Keratinocyte (primary cell): ENCODE measurements around the gene CLSTN2. TPM values are rescaled to one million over a fixed set of nuclear protein-coding genes. Genes with fewer than 3 reads are reported as not detected.

Source experiments
- DNase-seq: peaks from one replicate; pipeline ENCODE4 v3.0.0-alpha.2; 2011; ENCODE audit warnings: low read depth, missing footprints, low spot score
- FAIRE-seq: peaks from 2 replicates; lab custom pipeline; 2011; peaks lifted over from hg19 to GRCh38; lab: Jason Lieb, UNC
- H2AFZ ChIP-seq: 2 replicates; pipeline ENCODE4 v1.6.0; 2012; ENCODE audit warnings: low read length, control low read depth, inconsistent platforms; ENCODE audit not compliant: control insufficient read depth
- H3K27ac ChIP-seq: 2 replicates; pipeline ENCODE4 v1.5.1; 2011; ENCODE audit warnings: low read length; ENCODE audit not compliant: control insufficient read depth, insufficient read depth
- H3K27me3 ChIP-seq: 3 replicates; pipeline ENCODE4 v1.6.0; 2011; ENCODE audit warnings: low read length; ENCODE audit not compliant: control insufficient read depth, insufficient read depth; ENCODE audit errors: extremely low read depth
- H3K36me3 ChIP-seq, 2 experiments: 2 replicates in 1 of 2; 3 replicates in 1 of 2; pipeline ENCODE4 v1.5.1; 2011; ENCODE audit warnings: low read length in 2 of 2, mild to moderate bottlenecking in 1 of 2; ENCODE audit not compliant: control insufficient read depth in 2 of 2, insufficient read depth in 2 of 2; ENCODE audit errors: extremely low read depth in 1 of 2
- H3K4me1 ChIP-seq: 3 replicates; pipeline ENCODE4 v1.5.1; 2011; ENCODE audit warnings: low read length; ENCODE audit not compliant: control insufficient read depth, insufficient read depth; ENCODE audit errors: extremely low read depth
- H3K4me2 ChIP-seq: 3 replicates; pipeline ENCODE4 v1.6.0; 2011; ENCODE audit warnings: low read depth, low read length; ENCODE audit not compliant: control insufficient read depth, insufficient read depth; ENCODE audit errors: extremely low read depth
- H3K4me3 ChIP-seq, 3 experiments: fragments of 200-600 bp in 1 of 3; sonication (generic) in 1 of 3; 2 replicates in 2 of 3; 3 replicates in 1 of 3; pipeline ENCODE4 v1.5.1; 2011 to 2016; ENCODE audit warnings: low read length in 3 of 3, mild to moderate bottlenecking in 3 of 3, control low read depth in 2 of 3, inconsistent platforms in 1 of 3, low read depth in 1 of 3, mixed read lengths in 1 of 3, mixed run types in 1 of 3, moderate library complexity in 1 of 3; ENCODE audit not compliant: control insufficient read depth in 2 of 3, insufficient read depth in 2 of 3; ENCODE audit errors: extremely low read depth in 1 of 3
- H3K79me2 ChIP-seq: 2 replicates; pipeline ENCODE4 v1.6.0; 2012; ENCODE audit warnings: low read length; ENCODE audit not compliant: control insufficient read depth, insufficient read depth
- H3K9ac ChIP-seq: 3 replicates; pipeline ENCODE4 v1.6.0; 2011; ENCODE audit warnings: low read length; ENCODE audit not compliant: control insufficient read depth, insufficient read depth; ENCODE audit errors: extremely low read depth
- H3K9me1 ChIP-seq: 3 replicates; pipeline ENCODE4 v1.6.0; 2011; ENCODE audit warnings: low read length; ENCODE audit not compliant: control insufficient read depth, insufficient read depth; ENCODE audit errors: extremely low read depth
- H3K9me3 ChIP-seq: 2 replicates; pipeline ENCODE4 v1.5.1; 2012; ENCODE audit warnings: low read depth, low read length; ENCODE audit not compliant: control insufficient read depth
- H4K20me1 ChIP-seq: 3 replicates; pipeline ENCODE4 v1.6.0; 2011; ENCODE audit warnings: low read length; ENCODE audit not compliant: control insufficient read depth, insufficient read depth; ENCODE audit errors: extremely low read depth
- CTCF ChIP-seq, 3 experiments: IDR thresholded peaks in 1 of 3; conservative IDR thresholded peaks in 1 of 3; optimal IDR thresholded peaks in 1 of 3; 2 replicates in 2 of 3; 3 replicates in 1 of 3; pipeline versions ENCODE3 to v1.5.1; 2011; ENCODE audit warnings: low read length in 3 of 3, mild to moderate bottlenecking in 3 of 3, moderate library complexity in 2 of 3, control low read depth in 1 of 3, inconsistent platforms in 1 of 3; ENCODE audit not compliant: insufficient read depth in 2 of 3; ENCODE audit errors: extremely low read depth in 1 of 3
- EZH2 ChIP-seq: IDR thresholded peaks from one replicate; pipeline ENCODE4 v1.6.1; 2012; ENCODE audit warnings: inconsistent platforms, mild to moderate bottlenecking, low read length, moderate library complexity
- dilution Hi-C: fragments of 300-500 bp; cut with MboI; formaldehyde crosslinking; loops from one replicate; pipeline ENCODE4 v1.7.0; 2020; ENCODE audit warnings: low sequenced_read_pairs; ENCODE audit not compliant: extremely low pct_ligation_motif_present
- polyA plus RNA-seq, 5 experiments: library from polyadenylated mRNA; depleted of rRNA in 3 of 5; stranded (reverse) in 3 of 5; stranded (forward) in 1 of 5; unstranded in 1 of 5; fragments of >200 nt; gene quantifications; 1 replicate in 1 of 5; 2 replicates in 3 of 5; 3 replicates in 1 of 5; pipeline versions ENCODE4 v1.2.1 to v1.2.3, GENCODE V29; 2011 to 2012; ENCODE audit warnings: missing spikeins in 2 of 5, low read depth in 1 of 5, low replicate concordance in 1 of 5

CLSTN2 gene
- polyA plus RNA-seq, 1 donor (not counting 4 experiments of a cell fraction or from before 2014, with no cell fraction given), result 0.09 TPM

GRCh38 chr3:140570602-140571001 lies 635.6 kb downstream of the CLSTN2 start:
- no peak overlapping the region for H2AFZ ChIP-seq
- H3K9ac ChIP-seq, result no peak overlapping the region
- no peak overlapping the region for H3K4me2 ChIP-seq
- TF ChIP-seq EZH2 (no peak), CTCF (optimal IDR thresholded peaks at IDR 0.05 in 1 of 3, IDR thresholded peaks at IDR 0.05 in 1 of 3, conservative IDR thresholded peaks at IDR 0.05 in 1 of 3; ENCODE audit: extremely low read depth in 1 of 3, insufficient read depth in 2 of 3, low read length in 3 of 3) (no peak)
- H3K4me1 ChIP-seq, result no peaks in the 10 kb centered on the region
- H3K4me3 ChIP-seq, result no peak overlapping the region
- dilution Hi-C loops, result no loop called here
- no peaks in the 10 kb centered on the region for H3K79me2 ChIP-seq
- FAIRE-seq, result no peak
- no peaks in the 10 kb centered on the region for H3K9me1 ChIP-seq
- H3K27me3 ChIP-seq, result peaks cover 3% of the 10 kb centered on the region
- no peak for DNase-seq
- H4K20me1 ChIP-seq, result no peaks in the 10 kb centered on the region
- no peak overlapping the region for H3K27ac ChIP-seq
- no peaks in the 10 kb centered on the region for H3K36me3 ChIP-seq
- H3K9me3 ChIP-seq, result no peaks in the 10 kb centered on the region

- Histone ChIP-seq H3K79me2 (no peaks in the 10 kb centered on the region), H4K20me1 (no peaks in the 10 kb centered on the region), H3K27me3 (peaks cover 3% of the 10 kb centered on the region), H2AFZ (no peak overlapping the region), H3K27ac (no peak overlapping the region), H3K4me1 (no peaks in the 10 kb centered on the region), H3K9ac (no peak overlapping the region), H3K4me3 (no peak overlapping the region), H3K4me2 (no peak overlapping the region), H3K9me3 (no peaks in the 10 kb centered on the region), H3K9me1 (no peaks in the 10 kb centered on the region), H3K36me3 (no peaks in the 10 kb centered on the region)
- DNase-seq (no peak), FAIRE-seq (no peak)
- TF ChIP-seq EZH2, result no peak
- no peak for TF ChIP-seq CTCF (optimal IDR thresholded peaks at IDR 0.05 in 1 of 3, IDR thresholded peaks at IDR 0.05 in 1 of 3, conservative IDR thresholded peaks at IDR 0.05 in 1 of 3; ENCODE audit: extremely low read depth in 1 of 3, insufficient read depth in 2 of 3, low read length in 3 of 3)
- dilution Hi-C loops, result no loop called here
Observed at GRCh38 chr3:140571836-140572235, 636.9 kb downstream of the CLSTN2 start.
